Liver (tissue), 3 donors: ENCODE measurements around the gene SREBF1.

Experiments
- EGR1 ChIP-seq, 2 donors: IDR thresholded peaks; 2 replicates each; pipeline ENCODE4 v1.6.1; 2016 to 2018; ENCODE audit warnings: antibody characterized with exemption in 2 of 2, low read depth in 2 of 2
- JUND ChIP-seq, 2 donors: IDR thresholded peaks; 2 replicates each; pipeline ENCODE4 v1.6.1; 2016; ENCODE audit warnings: antibody characterized with exemption in 2 of 2
- RAD21 ChIP-seq, 2 donors: IDR thresholded peaks; 2 replicates each; pipeline ENCODE4 v1.6.1; 2016; ENCODE audit warnings: antibody characterized with exemption in 2 of 2, mild to moderate bottlenecking in 2 of 2
- SP1 ChIP-seq: IDR thresholded peaks from 2 replicates; pipeline ENCODE4 v1.6.1; 2018; ENCODE audit warnings: antibody characterized with exemption, mild to moderate bottlenecking
- TAF1 ChIP-seq: conservative IDR thresholded peaks from 2 replicates; pipeline ENCODE4 v1.6.1; 2016; ENCODE audit warnings: antibody characterized with exemption, mild to moderate bottlenecking
- YY1 ChIP-seq: IDR thresholded peaks from 2 replicates; pipeline ENCODE4 v1.6.1; 2016; ENCODE audit warnings: antibody characterized with exemption, mild to moderate bottlenecking
- TF ChIP-seq, protein P1 (sequence below): fragments of 150-350 bp; IDR thresholded peaks from 2 replicates; pipeline ENCODE4 v1.5.1; 2017; ENCODE audit warnings: improper control_type of control experiment, low read depth, low read length; ENCODE audit not compliant: missing input control
- TF ChIP-seq, protein P2 (sequence below): IDR thresholded peaks from 2 replicates; pipeline ENCODE4 v1.6.1; 2016; ENCODE audit warnings: antibody characterized with exemption, mild to moderate bottlenecking
- TF ChIP-seq, protein P3 (sequence below): IDR thresholded peaks from 2 replicates; pipeline ENCODE4 v1.6.1; 2016; ENCODE audit warnings: antibody characterized with exemption
- donor health status: healthy.
- donor health status: healthy.

DNA sequence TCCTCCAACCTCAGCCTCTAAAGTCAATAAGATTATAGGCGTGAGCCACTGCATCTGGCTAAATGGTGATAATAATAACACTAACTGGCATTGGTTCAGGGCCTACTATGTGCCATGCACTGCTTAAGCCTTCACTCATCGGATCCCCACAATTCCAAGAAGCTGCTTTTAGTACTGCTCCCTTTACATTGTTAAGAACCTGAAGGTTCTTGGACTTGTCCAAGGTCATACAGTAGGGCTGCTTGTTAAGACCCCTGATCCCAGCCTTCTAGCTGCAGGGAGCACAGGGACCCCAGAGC is 6.6 kb downstream of the SREBF1 start:
- TF ChIP-seq, protein P1, sequence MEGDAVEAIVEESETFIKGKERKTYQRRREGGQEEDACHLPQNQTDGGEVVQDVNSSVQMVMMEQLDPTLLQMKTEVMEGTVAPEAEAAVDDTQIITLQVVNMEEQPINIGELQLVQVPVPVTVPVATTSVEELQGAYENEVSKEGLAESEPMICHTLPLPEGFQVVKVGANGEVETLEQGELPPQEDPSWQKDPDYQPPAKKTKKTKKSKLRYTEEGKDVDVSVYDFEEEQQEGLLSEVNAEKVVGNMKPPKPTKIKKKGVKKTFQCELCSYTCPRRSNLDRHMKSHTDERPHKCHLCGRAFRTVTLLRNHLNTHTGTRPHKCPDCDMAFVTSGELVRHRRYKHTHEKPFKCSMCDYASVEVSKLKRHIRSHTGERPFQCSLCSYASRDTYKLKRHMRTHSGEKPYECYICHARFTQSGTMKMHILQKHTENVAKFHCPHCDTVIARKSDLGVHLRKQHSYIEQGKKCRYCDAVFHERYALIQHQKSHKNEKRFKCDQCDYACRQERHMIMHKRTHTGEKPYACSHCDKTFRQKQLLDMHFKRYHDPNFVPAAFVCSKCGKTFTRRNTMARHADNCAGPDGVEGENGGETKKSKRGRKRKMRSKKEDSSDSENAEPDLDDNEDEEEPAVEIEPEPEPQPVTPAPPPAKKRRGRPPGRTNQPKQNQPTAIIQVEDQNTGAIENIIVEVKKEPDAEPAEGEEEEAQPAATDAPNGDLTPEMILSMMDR: no peak
- TF ChIP-seq YY1: no peak
- TF ChIP-seq RAD21 (IDR thresholded peaks at IDR 0.05): no peak
- TF ChIP-seq, protein P2, sequence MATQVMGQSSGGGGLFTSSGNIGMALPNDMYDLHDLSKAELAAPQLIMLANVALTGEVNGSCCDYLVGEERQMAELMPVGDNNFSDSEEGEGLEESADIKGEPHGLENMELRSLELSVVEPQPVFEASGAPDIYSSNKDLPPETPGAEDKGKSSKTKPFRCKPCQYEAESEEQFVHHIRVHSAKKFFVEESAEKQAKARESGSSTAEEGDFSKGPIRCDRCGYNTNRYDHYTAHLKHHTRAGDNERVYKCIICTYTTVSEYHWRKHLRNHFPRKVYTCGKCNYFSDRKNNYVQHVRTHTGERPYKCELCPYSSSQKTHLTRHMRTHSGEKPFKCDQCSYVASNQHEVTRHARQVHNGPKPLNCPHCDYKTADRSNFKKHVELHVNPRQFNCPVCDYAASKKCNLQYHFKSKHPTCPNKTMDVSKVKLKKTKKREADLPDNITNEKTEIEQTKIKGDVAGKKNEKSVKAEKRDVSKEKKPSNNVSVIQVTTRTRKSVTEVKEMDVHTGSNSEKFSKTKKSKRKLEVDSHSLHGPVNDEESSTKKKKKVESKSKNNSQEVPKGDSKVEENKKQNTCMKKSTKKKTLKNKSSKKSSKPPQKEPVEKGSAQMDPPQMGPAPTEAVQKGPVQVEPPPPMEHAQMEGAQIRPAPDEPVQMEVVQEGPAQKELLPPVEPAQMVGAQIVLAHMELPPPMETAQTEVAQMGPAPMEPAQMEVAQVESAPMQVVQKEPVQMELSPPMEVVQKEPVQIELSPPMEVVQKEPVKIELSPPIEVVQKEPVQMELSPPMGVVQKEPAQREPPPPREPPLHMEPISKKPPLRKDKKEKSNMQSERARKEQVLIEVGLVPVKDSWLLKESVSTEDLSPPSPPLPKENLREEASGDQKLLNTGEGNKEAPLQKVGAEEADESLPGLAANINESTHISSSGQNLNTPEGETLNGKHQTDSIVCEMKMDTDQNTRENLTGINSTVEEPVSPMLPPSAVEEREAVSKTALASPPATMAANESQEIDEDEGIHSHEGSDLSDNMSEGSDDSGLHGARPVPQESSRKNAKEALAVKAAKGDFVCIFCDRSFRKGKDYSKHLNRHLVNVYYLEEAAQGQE: no peak
- TF ChIP-seq TAF1: no peak
- TF ChIP-seq JUND (IDR thresholded peaks at IDR 0.05): no peak
- no peak for TF ChIP-seq EGR1 (IDR thresholded peaks at IDR 0.05; ENCODE audit: low read depth in 2 of 2)
- no peak for TF ChIP-seq SP1
- TF ChIP-seq, protein P3, sequence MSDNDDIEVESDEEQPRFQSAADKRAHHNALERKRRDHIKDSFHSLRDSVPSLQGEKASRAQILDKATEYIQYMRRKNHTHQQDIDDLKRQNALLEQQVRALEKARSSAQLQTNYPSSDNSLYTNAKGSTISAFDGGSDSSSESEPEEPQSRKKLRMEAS: no peak
